ENCODE measurements around the gene ATP23. TPM values are rescaled to one million over a fixed set of nuclear protein-coding genes. Genes with fewer than 3 reads are reported as not detected.

The ATP23 gene
- total and polyA plus RNA-seq, 5 donors, result 6.4 to 14.3 (median 10.0) TPM

DNA sequence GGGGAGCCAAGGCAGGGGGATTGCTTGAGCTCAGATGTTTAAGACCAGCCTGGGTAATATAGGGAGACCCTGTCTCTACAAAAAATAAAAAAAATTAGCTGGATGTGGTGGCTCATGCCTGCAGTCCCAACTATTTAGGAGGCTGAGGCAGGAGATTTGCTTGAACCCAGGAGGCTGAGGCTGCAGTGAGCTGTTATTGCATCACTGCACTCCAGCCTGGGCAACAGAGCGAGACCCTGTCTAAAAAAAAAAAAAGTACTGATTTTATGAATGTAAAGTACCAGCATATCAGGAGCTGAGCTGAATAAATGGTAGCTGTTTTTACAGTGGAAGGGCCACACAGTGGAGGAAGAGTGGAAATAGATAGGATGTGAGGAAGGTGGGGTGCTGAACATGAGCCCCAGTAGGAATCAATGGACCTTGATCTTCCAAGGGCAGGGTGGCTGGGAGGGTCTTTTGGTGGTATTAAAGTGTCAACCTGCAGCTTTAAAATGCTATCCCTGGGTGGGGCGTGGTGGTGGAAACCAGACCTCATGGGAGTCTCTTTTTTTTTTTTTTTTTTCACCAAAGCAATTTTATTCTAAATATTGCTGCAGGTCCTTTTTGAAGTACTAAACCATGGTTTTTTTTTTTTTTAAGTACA is 2.2 kb downstream of the ATP23 start:
- Histone ChIP-seq H3K4me3 (ENCODE audit: low read length) (no peak overlapping the region), H3K27ac (ENCODE audit: low read length) (no peak overlapping the region), H3K9me3 (ENCODE audit: control insufficient read depth, low read length) (no peaks in the 10 kb centered on the region), H3K27me3 (ENCODE audit: control insufficient read depth, insufficient read depth) (no peaks in the 10 kb centered on the region), H3K4me1 (ENCODE audit: control insufficient read depth, insufficient read depth, low read length) (no peaks in the 10 kb centered on the region)
- intact Hi-C loops (cut with DNase I), result no loop called here
- WGBS, result 89% methylated on average over 2 of the region's 2 CpGs
- DNase-seq (no peak), ATAC-seq (no peak)

DNA sequence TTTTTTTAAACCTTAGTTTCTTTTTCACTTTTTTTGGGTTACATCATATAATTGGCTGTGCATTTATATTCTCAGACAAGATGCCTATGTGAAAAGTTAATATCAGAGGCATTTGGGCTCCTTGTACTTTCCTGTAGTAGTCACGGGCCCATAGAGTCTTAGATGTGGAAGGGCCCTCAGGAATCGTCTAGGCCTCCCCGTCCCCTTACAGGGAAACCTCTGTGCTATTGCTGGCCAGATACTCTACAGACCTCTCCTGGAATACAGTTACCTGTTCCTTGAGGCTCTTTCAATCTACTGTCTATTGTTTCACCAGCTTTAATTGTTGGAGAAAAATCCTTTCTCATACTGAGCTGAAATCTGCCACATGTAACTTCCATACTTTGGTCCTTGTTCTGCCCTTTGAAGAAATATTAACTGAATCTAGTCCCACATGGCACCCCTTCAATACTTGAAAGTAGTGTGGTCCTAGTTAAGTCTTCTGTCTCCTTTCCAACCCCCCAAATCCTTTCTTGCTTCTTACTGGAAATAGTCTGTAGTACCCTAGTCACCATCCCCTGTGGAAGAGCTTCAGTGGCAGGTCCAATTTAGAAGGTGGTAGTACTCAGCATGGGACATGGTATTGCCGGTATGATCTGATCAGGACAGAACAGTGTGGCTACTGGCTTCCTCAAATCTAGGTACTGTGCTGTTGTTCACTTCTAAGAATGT is 3.1 kb downstream of the ATP23 start:
- Histone ChIP-seq H3K27ac (ENCODE audit: low read length) (no peak overlapping the region), H3K27me3 (ENCODE audit: control insufficient read depth, insufficient read depth) (no peaks in the 10 kb centered on the region), H3K9me3 (ENCODE audit: control insufficient read depth, low read length) (no peaks in the 10 kb centered on the region), H3K4me3 (ENCODE audit: low read length) (no peak overlapping the region), H3K4me1 (ENCODE audit: control insufficient read depth, insufficient read depth, low read length) (no peaks in the 10 kb centered on the region)
- DNase-seq, result no peak
- 86% methylated on average over 4 of the region's 4 CpGs for whole genome bisulfite sequencing
- intact Hi-C loops (cut with DNase I), result no loop called here
- no peak for ATAC-seq

DNA sequence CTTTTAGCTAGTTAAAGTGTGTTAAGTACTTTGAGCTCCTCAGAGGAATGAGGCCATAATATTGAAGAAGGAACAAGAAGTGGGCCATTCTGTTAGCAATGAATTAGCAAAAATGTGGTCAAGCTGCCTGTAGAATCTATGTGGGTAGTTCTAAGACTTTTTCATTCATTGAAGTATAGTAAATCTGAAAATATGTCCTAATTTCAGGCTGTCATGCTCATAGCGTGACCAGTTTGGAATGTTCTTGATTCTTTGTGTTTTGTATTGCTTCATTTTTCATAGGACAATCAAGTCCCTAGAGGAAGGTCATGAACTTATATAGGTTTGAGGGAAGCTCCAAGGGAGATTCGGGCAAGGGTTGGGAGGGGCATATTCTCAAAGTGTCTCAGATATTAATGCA is 11.4 kb downstream of the ATP23 start:
- 93% methylated on average over 2 of the region's 2 CpGs for WGBS
- ATAC-seq (no peak), DNase-seq (no peak)
- H3K27ac ChIP-seq (ENCODE audit: low read length), result no peak overlapping the region
- intact Hi-C loops (cut with DNase I), result no loop called here
- H3K4me1 ChIP-seq (ENCODE audit: control insufficient read depth, insufficient read depth, low read length), result no peaks in the 10 kb centered on the region
- no peak overlapping the region for H3K4me3 ChIP-seq (ENCODE audit: low read length)
- no peaks in the 10 kb centered on the region for H3K9me3 ChIP-seq (ENCODE audit: control insufficient read depth, low read length)
- no peaks in the 10 kb centered on the region for H3K27me3 ChIP-seq (ENCODE audit: control insufficient read depth, insufficient read depth)

DNA sequence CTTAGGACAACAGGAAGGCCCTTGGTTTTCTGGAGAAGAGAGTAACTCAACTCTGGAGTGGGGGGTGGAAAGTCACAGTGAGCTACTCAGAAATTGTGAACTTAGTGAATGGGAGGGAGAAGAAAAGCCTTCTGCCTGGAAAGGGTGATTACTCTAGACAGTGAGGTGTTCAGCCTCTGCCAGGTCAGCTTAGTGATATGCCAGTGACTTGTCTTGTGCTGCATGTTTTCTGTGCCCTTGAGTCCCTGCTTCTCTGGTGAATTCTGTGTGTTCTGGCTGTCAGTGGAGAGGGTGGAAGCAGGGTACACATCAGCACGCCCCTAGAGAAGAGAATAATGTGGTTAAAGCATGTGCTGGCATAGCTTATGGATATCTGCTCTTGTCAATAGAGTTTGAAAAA is 13.4 kb downstream of the ATP23 start:
- no peak overlapping the region for H3K27ac ChIP-seq (ENCODE audit: low read length)
- DNase-seq, result no peak
- no peaks in the 10 kb centered on the region for H3K9me3 ChIP-seq (ENCODE audit: control insufficient read depth, low read length)

DNA sequence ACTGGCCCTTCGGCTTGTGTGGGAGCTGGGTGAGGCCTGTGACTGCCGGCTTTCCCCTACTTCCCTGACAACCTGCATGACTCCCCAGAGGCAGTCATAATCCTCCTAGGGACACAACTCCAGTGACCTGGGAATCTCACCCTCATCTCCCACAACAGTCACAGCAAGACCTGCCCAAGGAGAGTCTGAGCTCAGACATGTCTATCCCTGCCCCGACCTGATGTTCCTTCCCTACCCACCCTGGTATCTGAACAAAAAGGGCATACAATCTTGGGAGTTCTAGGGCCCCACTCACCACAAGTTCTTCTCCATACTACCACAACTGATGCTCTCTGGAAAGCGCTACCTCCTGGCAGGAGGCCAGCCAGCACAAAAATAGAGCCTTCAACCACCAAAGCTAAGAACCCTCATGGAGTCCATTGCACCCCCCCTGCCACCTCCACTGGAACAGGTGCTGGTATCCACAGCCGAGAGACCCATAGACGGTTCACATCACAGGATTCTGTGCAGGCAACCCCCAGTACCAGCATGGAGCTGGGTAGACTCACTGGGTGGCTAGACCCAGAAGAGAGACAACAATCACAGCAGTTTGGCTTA is 16.8 kb downstream of the ATP23 start:
- no peak overlapping the region for H3K4me3 ChIP-seq (ENCODE audit: low read length)
- ATAC-seq, result no peak
- H3K4me1 ChIP-seq (ENCODE audit: control insufficient read depth, insufficient read depth, low read length), result no peaks in the 10 kb centered on the region
- no peak overlapping the region for H3K27ac ChIP-seq (ENCODE audit: low read length)
- H3K27me3 ChIP-seq (ENCODE audit: control insufficient read depth, insufficient read depth), result no peaks in the 10 kb centered on the region
- 98% methylated on average over 6 of the region's 6 CpGs for WGBS
- intact Hi-C loops (cut with DNase I), result no loop called here
- no peaks in the 10 kb centered on the region for H3K9me3 ChIP-seq (ENCODE audit: control insufficient read depth, low read length)
- peak in 1 of 3 donors; percentile 35 for DNase-seq

More for the DNA sequence above, 13.4 kb downstream of the ATP23 start:
- no peak for ATAC-seq
- H3K4me3 ChIP-seq (ENCODE audit: low read length), result no peak overlapping the region
- intact Hi-C loops (cut with DNase I), result no loop called here
- no peaks in the 10 kb centered on the region for H3K27me3 ChIP-seq (ENCODE audit: control insufficient read depth, insufficient read depth)
- WGBS, result 92% methylated on average over 1 of the region's 1 CpG
- no peaks in the 10 kb centered on the region for H3K4me1 ChIP-seq (ENCODE audit: control insufficient read depth, insufficient read depth, low read length)

DNA sequence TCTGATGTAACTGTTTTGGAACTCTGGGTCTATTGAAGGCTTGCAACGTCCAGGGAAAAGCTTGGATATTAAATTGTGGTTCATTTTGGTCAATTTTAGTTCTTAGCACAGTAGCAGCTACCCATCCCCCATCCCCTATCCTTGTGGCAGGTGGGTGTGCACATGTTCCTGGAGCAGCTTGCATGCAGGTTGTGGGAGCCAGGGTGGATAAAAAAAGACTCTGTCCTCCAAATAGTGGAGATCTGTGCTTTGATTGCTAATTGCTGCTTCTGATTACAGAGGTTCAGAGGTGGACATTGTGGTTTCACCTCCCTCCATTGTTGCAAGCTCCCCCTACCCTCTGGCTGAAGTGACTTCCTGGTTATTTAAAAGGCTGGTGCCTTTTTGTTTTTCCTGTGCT is 23.1 kb downstream of the ATP23 start:
- WGBS, result 65% methylated on average over 1 of the region's 1 CpG
- H3K4me3 ChIP-seq (ENCODE audit: low read length), result no peak overlapping the region
- DNase-seq (no peak), ATAC-seq (no peak)
- intact Hi-C loops (cut with DNase I), result no loop called here
- H3K27me3 ChIP-seq (ENCODE audit: control insufficient read depth, insufficient read depth), result no peaks in the 10 kb centered on the region
- H3K27ac ChIP-seq (ENCODE audit: low read length), result no peak overlapping the region
- H3K9me3 ChIP-seq (ENCODE audit: control insufficient read depth, low read length), result no peaks in the 10 kb centered on the region
- H3K4me1 ChIP-seq (ENCODE audit: control insufficient read depth, insufficient read depth, low read length), result no peaks in the 10 kb centered on the region

DNA sequence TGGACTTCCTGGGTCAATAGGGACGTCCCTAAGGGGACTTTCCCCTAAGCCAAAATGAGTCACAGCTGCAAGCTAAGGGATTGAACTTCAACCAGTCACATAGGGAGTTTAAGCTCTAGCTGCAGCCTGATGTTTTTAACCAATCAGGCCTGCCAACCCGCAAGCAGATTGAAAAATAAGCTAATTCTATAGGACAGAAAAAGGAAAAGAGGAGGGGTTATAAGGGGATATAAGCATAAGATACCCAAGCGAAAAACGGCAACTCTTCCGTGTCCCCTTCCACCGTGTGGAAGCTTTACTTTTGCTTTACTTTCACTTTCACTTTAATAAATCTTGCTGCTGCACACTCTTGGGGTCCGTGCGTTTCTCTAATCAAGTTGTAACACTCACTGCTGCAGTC is 24.4 kb downstream of the ATP23 start:
- Histone ChIP-seq H3K27me3 (ENCODE audit: control insufficient read depth, insufficient read depth) (no peaks in the 10 kb centered on the region), H3K4me3 (ENCODE audit: low read length) (no peak overlapping the region), H3K27ac (ENCODE audit: low read length) (no peak overlapping the region), H3K9me3 (ENCODE audit: control insufficient read depth, low read length) (no peaks in the 10 kb centered on the region), H3K4me1 (ENCODE audit: control insufficient read depth, insufficient read depth, low read length) (no peaks in the 10 kb centered on the region)
- ATAC-seq (no peak), DNase-seq (no peak)
- 91% methylated on average over 8 of the region's 8 CpGs for WGBS
- intact Hi-C loops (cut with DNase I), result no loop called here

DNA sequence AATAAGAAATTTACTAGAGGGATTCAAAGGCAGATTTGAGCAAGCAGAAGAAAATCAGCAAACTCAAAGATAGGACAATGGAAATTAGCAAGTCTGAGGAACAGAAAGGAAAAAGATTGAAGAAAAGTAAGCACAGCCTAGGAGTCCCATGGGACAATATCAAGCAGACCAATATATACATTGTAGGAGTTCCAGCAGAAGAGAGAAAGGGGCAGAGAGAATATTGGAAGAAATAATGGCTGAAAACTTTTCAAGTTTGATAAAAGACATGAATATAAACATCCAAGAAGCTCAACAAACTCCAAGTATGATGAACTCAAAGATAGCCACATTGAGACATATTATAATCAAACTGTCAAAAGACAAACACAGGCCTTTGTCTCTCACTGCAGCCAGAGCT is 25.2 kb downstream of the ATP23 start:
- intact Hi-C loops (cut with DNase I), result no loop called here
- DNase-seq (no peak), ATAC-seq (no peak)
- H3K4me3 ChIP-seq (ENCODE audit: low read length), result no peak overlapping the region
- H3K9me3 ChIP-seq (ENCODE audit: control insufficient read depth, low read length), result no peaks in the 10 kb centered on the region
- no peak overlapping the region for H3K27ac ChIP-seq (ENCODE audit: low read length)
- H3K27me3 ChIP-seq (ENCODE audit: control insufficient read depth, insufficient read depth), result no peaks in the 10 kb centered on the region
- H3K4me1 ChIP-seq (ENCODE audit: control insufficient read depth, insufficient read depth, low read length), result no peaks in the 10 kb centered on the region

DNA sequence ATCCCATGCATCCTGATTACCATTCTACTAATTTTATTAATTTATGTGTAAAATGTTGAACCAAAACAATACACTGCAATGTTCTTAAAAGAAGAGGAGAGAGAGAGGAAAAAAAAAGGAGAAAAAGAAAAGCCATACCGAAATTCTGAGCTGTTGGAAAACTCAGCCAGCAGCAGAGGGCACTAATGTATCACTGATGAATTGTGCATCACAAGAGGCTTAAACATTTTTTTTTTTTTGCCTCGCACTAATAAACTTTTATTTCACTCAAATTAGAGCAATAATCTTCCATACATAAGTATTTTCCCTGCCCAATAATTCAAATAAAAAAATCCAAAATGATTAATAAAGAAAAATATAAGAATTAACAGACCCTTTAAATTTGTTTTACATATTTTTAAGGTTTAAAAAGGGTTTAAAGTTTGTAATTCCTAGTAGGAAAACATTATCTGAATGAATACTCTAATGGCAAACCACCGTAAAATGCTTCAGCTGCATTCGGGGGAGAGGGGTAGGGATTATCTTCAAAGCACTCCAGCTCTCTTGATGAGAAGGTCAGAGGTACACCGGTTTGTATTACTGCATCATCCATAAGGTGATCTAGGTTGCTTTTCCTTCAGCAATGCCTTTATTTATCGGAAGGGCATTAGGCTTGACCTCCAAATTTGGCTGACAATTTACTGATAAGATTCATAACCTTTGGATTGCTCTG is 41.9 kb downstream of the ATP23 start:
- DNase-seq, result peak in 1 of 3 donors; percentile 45
- Histone ChIP-seq H3K4me3 (ENCODE audit: low read length) (no peak overlapping the region), H3K27me3 (ENCODE audit: control insufficient read depth, insufficient read depth) (no peaks in the 10 kb centered on the region), H3K4me1 (ENCODE audit: control insufficient read depth, insufficient read depth, low read length) (no peaks in the 10 kb centered on the region), H3K27ac (ENCODE audit: low read length) (no peak overlapping the region), H3K9me3 (ENCODE audit: control insufficient read depth, low read length) (no peaks in the 10 kb centered on the region)
- 31% methylated on average over 6 of the region's 6 CpGs for WGBS
- intact Hi-C loops (cut with DNase I), result loop anchor here in 2 of 4 donors (10.0 kb wide), 3 partner anchors 361 to 1171 kb away; no protein-coding TSS in a partner anchor
- no peak for ATAC-seq

DNA sequence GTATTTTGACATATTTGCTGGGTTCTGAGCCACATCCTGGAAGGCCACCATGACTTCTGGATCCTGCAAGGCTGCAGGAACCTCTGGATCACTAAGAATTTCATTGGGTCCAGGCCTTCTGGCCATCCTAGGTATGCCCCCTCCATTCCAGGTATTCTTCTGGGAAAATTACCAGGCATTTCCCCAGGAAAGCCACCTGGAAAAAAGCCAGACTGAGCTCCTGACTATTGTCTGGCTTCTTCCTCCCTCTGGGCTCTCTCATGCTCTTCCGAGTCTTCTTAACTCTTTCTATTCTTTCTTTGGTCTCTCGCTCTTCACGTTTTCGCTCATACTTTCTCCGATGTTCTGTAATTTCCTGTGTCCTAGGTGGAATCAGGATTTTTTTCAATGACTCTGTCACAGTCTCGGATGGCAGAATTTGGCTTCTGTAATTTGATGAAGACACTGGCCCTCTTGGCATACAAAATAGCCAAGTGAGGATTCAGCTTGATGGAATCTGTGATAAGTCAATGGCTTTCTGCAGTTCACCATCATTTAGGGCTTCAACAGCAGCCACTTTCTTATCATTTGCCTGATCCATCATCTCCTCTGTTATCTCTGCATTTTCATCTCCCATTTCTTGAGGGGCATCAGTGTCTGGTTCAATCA is 42.6 kb downstream of the ATP23 start:
- intact Hi-C loops (cut with DNase I), result loop anchor here in 2 of 4 donors (10.0 kb wide), 3 partner anchors 361 to 1171 kb away; no protein-coding TSS in a partner anchor
- 82% methylated on average over 6 of the region's 6 CpGs for WGBS
- no peak for DNase-seq
- no peak for ATAC-seq
- no peaks in the 10 kb centered on the region for H3K9me3 ChIP-seq (ENCODE audit: control insufficient read depth, low read length)
- H3K4me3 ChIP-seq (ENCODE audit: low read length), result no peak overlapping the region
- no peak overlapping the region for H3K27ac ChIP-seq (ENCODE audit: low read length)
- no peaks in the 10 kb centered on the region for H3K27me3 ChIP-seq (ENCODE audit: control insufficient read depth, insufficient read depth)
- no peaks in the 10 kb centered on the region for H3K4me1 ChIP-seq (ENCODE audit: control insufficient read depth, insufficient read depth, low read length)
